GM12873 (cell line): ENCODE results near the gene GCLM.

Experiments
- TF ChIP-seq, protein P1 (sequence below): IDR thresholded peaks from 2 replicates; pipeline ENCODE4 v1.5.1; 2012; ENCODE audit warnings: low read depth, mild to moderate bottlenecking, moderate library complexity, low read length, control low read depth; ENCODE audit not compliant: insufficient read depth; ENCODE audit errors: missing control alignments

Gene GCLM

DNA sequence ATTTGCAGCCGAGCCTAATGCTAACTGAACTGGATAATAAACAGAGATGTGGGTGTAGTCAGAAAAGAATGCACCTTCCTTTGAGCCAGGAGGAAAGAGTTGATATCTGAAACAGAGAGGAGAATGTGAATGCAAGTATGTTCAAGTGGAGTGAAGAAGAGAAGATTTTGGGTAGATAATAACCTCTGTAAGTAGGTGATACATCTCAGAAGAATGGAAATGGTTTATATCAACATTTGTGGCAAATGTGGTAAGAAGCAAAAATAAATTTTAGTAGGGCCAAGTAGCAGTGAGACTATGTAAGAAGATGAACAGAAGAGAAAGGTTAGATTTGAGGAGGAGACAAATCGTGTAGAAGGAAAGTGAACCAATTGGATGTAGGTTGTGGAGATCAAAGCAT, 28.5 kb downstream of the GCLM start:
- TF ChIP-seq, protein P1, sequence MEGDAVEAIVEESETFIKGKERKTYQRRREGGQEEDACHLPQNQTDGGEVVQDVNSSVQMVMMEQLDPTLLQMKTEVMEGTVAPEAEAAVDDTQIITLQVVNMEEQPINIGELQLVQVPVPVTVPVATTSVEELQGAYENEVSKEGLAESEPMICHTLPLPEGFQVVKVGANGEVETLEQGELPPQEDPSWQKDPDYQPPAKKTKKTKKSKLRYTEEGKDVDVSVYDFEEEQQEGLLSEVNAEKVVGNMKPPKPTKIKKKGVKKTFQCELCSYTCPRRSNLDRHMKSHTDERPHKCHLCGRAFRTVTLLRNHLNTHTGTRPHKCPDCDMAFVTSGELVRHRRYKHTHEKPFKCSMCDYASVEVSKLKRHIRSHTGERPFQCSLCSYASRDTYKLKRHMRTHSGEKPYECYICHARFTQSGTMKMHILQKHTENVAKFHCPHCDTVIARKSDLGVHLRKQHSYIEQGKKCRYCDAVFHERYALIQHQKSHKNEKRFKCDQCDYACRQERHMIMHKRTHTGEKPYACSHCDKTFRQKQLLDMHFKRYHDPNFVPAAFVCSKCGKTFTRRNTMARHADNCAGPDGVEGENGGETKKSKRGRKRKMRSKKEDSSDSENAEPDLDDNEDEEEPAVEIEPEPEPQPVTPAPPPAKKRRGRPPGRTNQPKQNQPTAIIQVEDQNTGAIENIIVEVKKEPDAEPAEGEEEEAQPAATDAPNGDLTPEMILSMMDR = no peak

DNA sequence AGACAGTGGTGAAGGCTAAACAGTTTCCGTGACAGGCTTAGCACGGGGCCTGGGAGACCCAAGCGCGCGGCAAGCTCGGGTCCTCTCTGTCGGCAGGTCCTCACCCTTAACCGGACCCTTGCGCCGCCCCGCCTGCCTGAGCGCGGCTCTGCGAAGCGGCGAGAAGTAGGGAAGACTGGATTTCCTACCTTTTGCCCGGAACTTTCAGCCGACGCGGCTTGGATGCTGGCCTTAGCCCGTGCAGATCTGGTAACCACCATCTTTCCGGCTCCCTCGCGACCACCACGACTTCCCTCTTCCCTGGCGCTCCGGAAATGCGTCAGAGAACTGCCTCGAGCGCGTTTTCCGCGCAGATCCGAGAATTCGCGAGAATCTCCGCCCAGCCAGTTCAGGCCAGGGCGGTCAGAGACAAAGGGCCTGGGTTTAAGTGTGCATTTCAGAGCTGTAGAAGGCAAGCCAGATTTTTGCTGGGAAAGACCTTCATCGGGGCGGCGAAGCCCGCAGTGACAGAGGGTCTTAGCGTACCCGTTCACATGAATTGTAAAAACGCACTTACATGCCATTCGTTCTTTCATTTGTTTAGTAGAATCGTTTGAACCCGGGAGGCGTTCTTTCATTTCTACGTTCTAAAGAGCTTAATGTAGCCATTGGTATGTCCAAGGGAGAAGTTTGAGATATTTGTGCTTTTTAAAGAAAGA, 30.2 kb downstream of the GCLM start, which contains the start of gene DNTTIP2:
Gene DNTTIP2 (minus strand): TSS at position 318 of the 698 bp plus-strand sequence. CDS start 58 bp downstream, at position 260.
- TF ChIP-seq, protein P1 = no peak

GRCh38 chr1:93878501-93878888, 30.7 kb downstream of the GCLM start:
- TF ChIP-seq, protein P1 = no peak

- TF ChIP-seq, protein P1 = no peak
Measured at GRCh38 chr1:93877529-93877928, 31.7 kb downstream of the GCLM start.

DNA sequence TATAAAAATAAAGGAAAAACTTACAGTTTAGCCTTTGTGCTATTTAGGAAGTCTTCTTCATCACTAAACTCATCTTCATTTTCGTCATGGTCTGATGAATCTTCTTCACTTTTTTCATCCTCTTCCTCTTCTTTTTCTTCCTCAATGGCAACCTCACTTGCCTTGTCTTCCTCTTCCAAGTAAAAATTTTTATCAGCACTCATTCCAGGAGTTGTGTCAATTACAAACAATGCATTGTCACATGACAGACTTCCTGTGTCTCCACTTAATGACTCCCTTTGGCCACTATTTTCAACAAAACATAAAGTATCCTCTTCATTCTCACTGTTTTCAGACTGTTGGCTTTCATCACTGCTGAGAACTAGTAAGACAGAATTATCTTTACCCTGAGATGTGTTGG, 33.0 kb downstream of the GCLM start:
- TF ChIP-seq, protein P1 = no peak

DNA sequence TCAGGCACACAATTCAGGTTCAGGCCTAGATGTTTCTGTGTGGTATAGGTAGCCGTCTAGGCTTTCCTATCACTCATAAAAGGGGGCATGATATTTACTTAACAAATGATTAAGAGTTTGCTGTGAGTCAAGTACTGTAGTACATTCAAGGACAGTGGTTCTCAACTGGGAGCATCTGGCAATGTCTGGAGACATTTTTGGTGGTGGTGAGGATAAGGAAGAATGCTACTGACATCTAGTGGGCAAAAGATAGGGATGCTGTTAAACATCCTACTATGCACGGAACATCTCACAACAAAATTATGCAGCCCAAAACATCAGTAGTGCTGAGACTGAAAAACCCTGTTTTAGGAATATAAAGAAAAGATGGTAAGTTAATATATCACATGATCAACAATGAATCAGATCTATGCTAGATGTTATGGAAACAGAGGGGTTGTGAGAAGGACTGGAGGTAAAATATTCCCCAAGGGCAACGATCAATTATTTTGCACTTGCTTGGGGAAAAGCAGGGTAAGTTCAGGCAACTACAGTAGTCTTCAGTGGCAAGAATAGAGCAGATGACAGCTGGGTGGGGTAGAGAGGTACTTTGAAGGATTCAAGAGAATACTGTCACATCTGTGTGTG, 35.1 kb downstream of the GCLM start:
- TF ChIP-seq, protein P1 = peak; percentile 63

DNA sequence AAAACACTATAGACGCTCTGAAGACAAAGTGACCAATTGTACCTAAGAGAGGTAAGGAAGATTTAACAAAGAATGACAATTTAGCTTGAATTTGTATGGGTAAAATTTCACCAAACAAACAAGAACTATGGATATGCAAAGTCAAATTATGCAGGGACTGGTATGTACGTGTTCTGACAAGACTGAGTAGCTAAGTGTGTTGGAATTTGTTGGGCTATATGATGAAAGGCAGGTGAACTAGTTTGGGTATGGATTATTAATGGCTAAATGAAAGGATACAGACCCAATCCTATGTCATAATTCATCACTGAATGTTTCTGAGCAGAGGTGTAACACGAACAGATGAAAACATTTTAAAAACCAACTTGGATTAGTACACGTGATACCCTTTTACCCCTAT, 37.9 kb downstream of the GCLM start:
- TF ChIP-seq, protein P1 = no peak
